Measurements from ENCODE around the gene EPB41L1.

Gene EPB41L1

GRCh38 chr20:36213362-36213761, 58.8 kb downstream of the EPB41L1 start:
- H3K27me3 ChIP-seq (ENCODE audit: insufficient read depth, poor library complexity, severe bottlenecking) = no peaks in the 10 kb centered on the region
- TF ChIP-seq, protein P1, sequence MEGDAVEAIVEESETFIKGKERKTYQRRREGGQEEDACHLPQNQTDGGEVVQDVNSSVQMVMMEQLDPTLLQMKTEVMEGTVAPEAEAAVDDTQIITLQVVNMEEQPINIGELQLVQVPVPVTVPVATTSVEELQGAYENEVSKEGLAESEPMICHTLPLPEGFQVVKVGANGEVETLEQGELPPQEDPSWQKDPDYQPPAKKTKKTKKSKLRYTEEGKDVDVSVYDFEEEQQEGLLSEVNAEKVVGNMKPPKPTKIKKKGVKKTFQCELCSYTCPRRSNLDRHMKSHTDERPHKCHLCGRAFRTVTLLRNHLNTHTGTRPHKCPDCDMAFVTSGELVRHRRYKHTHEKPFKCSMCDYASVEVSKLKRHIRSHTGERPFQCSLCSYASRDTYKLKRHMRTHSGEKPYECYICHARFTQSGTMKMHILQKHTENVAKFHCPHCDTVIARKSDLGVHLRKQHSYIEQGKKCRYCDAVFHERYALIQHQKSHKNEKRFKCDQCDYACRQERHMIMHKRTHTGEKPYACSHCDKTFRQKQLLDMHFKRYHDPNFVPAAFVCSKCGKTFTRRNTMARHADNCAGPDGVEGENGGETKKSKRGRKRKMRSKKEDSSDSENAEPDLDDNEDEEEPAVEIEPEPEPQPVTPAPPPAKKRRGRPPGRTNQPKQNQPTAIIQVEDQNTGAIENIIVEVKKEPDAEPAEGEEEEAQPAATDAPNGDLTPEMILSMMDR (IDR thresholded peaks at IDR 0.05; ENCODE audit: insufficient read depth, low read length) = no peak
- TF ChIP-seq, protein P2, sequence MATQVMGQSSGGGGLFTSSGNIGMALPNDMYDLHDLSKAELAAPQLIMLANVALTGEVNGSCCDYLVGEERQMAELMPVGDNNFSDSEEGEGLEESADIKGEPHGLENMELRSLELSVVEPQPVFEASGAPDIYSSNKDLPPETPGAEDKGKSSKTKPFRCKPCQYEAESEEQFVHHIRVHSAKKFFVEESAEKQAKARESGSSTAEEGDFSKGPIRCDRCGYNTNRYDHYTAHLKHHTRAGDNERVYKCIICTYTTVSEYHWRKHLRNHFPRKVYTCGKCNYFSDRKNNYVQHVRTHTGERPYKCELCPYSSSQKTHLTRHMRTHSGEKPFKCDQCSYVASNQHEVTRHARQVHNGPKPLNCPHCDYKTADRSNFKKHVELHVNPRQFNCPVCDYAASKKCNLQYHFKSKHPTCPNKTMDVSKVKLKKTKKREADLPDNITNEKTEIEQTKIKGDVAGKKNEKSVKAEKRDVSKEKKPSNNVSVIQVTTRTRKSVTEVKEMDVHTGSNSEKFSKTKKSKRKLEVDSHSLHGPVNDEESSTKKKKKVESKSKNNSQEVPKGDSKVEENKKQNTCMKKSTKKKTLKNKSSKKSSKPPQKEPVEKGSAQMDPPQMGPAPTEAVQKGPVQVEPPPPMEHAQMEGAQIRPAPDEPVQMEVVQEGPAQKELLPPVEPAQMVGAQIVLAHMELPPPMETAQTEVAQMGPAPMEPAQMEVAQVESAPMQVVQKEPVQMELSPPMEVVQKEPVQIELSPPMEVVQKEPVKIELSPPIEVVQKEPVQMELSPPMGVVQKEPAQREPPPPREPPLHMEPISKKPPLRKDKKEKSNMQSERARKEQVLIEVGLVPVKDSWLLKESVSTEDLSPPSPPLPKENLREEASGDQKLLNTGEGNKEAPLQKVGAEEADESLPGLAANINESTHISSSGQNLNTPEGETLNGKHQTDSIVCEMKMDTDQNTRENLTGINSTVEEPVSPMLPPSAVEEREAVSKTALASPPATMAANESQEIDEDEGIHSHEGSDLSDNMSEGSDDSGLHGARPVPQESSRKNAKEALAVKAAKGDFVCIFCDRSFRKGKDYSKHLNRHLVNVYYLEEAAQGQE (IDR thresholded peaks at IDR 0.05; ENCODE audit: insufficient replicate concordance, low read depth) = no peak
- no peak for TF ChIP-seq GABPA (IDR thresholded peaks at IDR 0.05; ENCODE audit: low read depth)
- TF ChIP-seq POLR2AphosphoS5 (IDR thresholded peaks at IDR 0.05; ENCODE audit: low read depth) = no peak
- no peak for TF ChIP-seq SPI1 (IDR thresholded peaks at IDR 0.05; ENCODE audit: borderline replicate concordance, low read depth)
- no peak overlapping the region for H3K27ac ChIP-seq (replicated peaks)

GRCh38 chr20:36214684-36215256, 60.2 kb downstream of the EPB41L1 start:
- TF ChIP-seq, protein P2 (IDR thresholded peaks at IDR 0.05; ENCODE audit: insufficient replicate concordance, low read depth) = no peak
- TF ChIP-seq GABPA (IDR thresholded peaks at IDR 0.05; ENCODE audit: low read depth) (no peak), POLR2AphosphoS5 (IDR thresholded peaks at IDR 0.05; ENCODE audit: low read depth) (no peak), SPI1 (IDR thresholded peaks at IDR 0.05; ENCODE audit: borderline replicate concordance, low read depth) (0 out of 2 replicates have a peak, but pooled peaks have one; percentile 3)
- TF ChIP-seq, protein P1 (IDR thresholded peaks at IDR 0.05; ENCODE audit: insufficient read depth, low read length) = peak; percentile 75
- no peak overlapping the region for H3K27ac ChIP-seq (replicated peaks)
- no peak overlapping the region for H3K4me3 ChIP-seq (replicated peaks; ENCODE audit: insufficient read depth, low read length)
- no peaks in the 10 kb centered on the region for H3K27me3 ChIP-seq (ENCODE audit: insufficient read depth, poor library complexity, severe bottlenecking)
- DNase-seq (ENCODE audit: low read depth in 1 of 2, low spot score in 1 of 2) = peak in 1 of 2 experiments; percentile 7

More at GRCh38 chr20:36213362-36213761, 58.8 kb downstream of the EPB41L1 start:
- H3K4me3 ChIP-seq (replicated peaks; ENCODE audit: insufficient read depth, low read length) = no peak overlapping the region
- no peak for DNase-seq (ENCODE audit: low read depth in 1 of 2, low spot score in 1 of 2)

- no peak overlapping the region for H3K27ac ChIP-seq (replicated peaks)
- no peaks in the 10 kb centered on the region for H3K27me3 ChIP-seq (ENCODE audit: insufficient read depth, poor library complexity, severe bottlenecking)
- no peak for DNase-seq (ENCODE audit: low read depth in 1 of 2, low spot score in 1 of 2)
- no peak overlapping the region for H3K4me3 ChIP-seq (replicated peaks; ENCODE audit: insufficient read depth, low read length)
- TF ChIP-seq, protein P1 (IDR thresholded peaks at IDR 0.05; ENCODE audit: insufficient read depth, low read length) = no peak
- TF ChIP-seq GABPA (IDR thresholded peaks at IDR 0.05; ENCODE audit: low read depth) = no peak
Measured at GRCh38 chr20:36215778-36216177, 61.2 kb downstream of the EPB41L1 start.

Measured in HL-60 (cell line).